Heart right ventricle (tissue), 16 donors: ENCODE data around the gene ART5. TPM values are rescaled to one million over a fixed set of nuclear protein-coding genes. Genes with fewer than 3 reads are reported as not detected.

Experiments used
- ATAC-seq, 8 donors: fragments of 200-7000 bp; cut with Tn5 transposase; one replicate each; pipeline ENCODE4 v1.9.1; 2020; ENCODE audit warnings: mild to moderate bottlenecking in 8 of 8, moderate library complexity in 8 of 8, moderate number of reproducible peaks in 1 of 8
- DNase-seq, 2 donors: peaks; one replicate each; pipeline ENCODE4 v3.0.0-alpha.2; 2020
- H3K27ac ChIP-seq, 10 donors: fragments of 200-600 bp; sonication (generic) in 2 of 10; one replicate each; pipeline versions ENCODE4 v1.5.0 to v1.8.0; 2020 to 2022; ENCODE audit warnings: mild to moderate bottlenecking in 3 of 10
- H3K27me3 ChIP-seq, 7 donors: fragments of 200-600 bp; one replicate each; pipeline ENCODE4 v1.8.0; 2021 to 2022; ENCODE audit warnings: mild to moderate bottlenecking in 2 of 7
- H3K36me3 ChIP-seq, 9 donors: fragments of 200-600 bp; sonication (generic) in 1 of 9; one replicate each; pipeline versions ENCODE4 v1.5.0 to v1.8.0; 2020 to 2022; ENCODE audit warnings: mild to moderate bottlenecking in 2 of 9
- H3K4me1 ChIP-seq, 9 donors: fragments of 200-600 bp; sonication (generic) in 1 of 9; one replicate each; pipeline versions ENCODE4 v1.5.0 to v1.8.0; 2020 to 2022; ENCODE audit warnings: mild to moderate bottlenecking in 4 of 9
- H3K4me3 ChIP-seq, 10 donors: fragments of 200-600 bp; sonication (generic) in 2 of 10; one replicate each; pipeline versions ENCODE4 v1.5.0 to v1.8.0; 2020 to 2022; ENCODE audit warnings: mild to moderate bottlenecking in 7 of 10, moderate library complexity in 2 of 10
- H3K9me3 ChIP-seq, 11 donors: fragments of 200-600 bp in 10 of 11; sonication (generic) in 2 of 11; one replicate each; pipeline versions ENCODE4 v1.5.0 to v1.8.0; 2013 to 2022; ENCODE audit warnings: mild to moderate bottlenecking in 2 of 11, control low read depth in 1 of 11, moderate library complexity in 1 of 11
- CTCF ChIP-seq, 9 donors: fragments of 200-600 bp; sonication (generic) in 2 of 9; IDR thresholded peaks; one replicate each; pipeline versions ENCODE4 v1.5.0 to v1.8.0; 2021 to 2022; ENCODE audit warnings: antibody characterized with exemption in 9 of 9, mild to moderate bottlenecking in 5 of 9, moderate library complexity in 1 of 9
- WGBS, 2 donors: extraction: QIAGEN DNeasy Blood & Tissue Kit; methylation state at CpG; one replicate each; pipeline ENCODE4 v1.1.7; 2013; ENCODE audit warnings: inconsistent platforms in 1 of 2; 5-methylcytosine and 5-hydroxymethylcytosine counted together
- intact Hi-C, 10 donors: fragments of 100-400 bp; cut with DNase I; formaldehyde crosslinking; loops; one replicate each; pipeline versions ENCODE4 v1.11.1 to v1.14.2; 2022
- polyA plus RNA-seq, 2 donors: library from polyadenylated mRNA; stranded (reverse); fragments of 200-250 nt; gene quantifications; one replicate each; pipeline ENCODE4 v1.2.3, GENCODE V29; 2013
- total RNA-seq, 10 donors: library from RNA; stranded (reverse); fragmentation: NEBNext Ultra II Directional in 3 of 10; extraction: Animal tissue kit (Norgen Biotek cat#: 25700) in 3 of 10; gene quantifications; one replicate each; pipeline versions ENCODE4 v1.2.1 to v1.2.4, GENCODE V29; 2021 to 2023
- donor health status: Arrhythmogenic right ventricular cardiomyopathy.
- donor health status: ischemic (EF 13 %, LVEDD 7.1; RV severe dilation, severe dysfunction).
- donor health status: healthy with polysubstance abuse.
- donor health status: DM: no; HTN: yes; CAD: no.
- donor health status: DM: no; HTN: no; CAD: no.
- donor health status: ischemic (EF 25% LVEDD 6.9; RV normal size, moderate dysfunction).
- donor health status: ischemic (EF 25% LVEDD 5.7; RV mildly dilated, moderate dysfunction).
- donor health status: healthy.
- donor health status: DM: yes; HTN: yes; CAD: no.
- donor health status: Ischemic cardiomyopathy.
- donor health status: ischemic (EF 35%, LVEDD 5.7; RV mildly dilated, moderate dysfunction).
- donor health status: nonischemic (EF 11% LVEDD 7.7; RV severe dilation, severe dysfunction).
- donor health status: DM: yes; HTN: yes; CAD: no.
- donor health status: PGD.
- donor health status: ischemic (EF 29% LVEDD 5.4; RV normal size, mild dysfunction).
- donor health status: nonischemic (EF 23%, LVEDD 6.1; RV moderate dilation, normal function).

Gene ART5
- total and polyA plus RNA-seq, 12 donors, result 0.42 to 6.5 (median 1.5) TPM

GRCh38 chr11:3684129-3684818 is 42.5 kb upstream of the ART5 start:
- Histone ChIP-seq H3K27ac (peak overlapping the region in 1 of 10 donors; percentile 10), H3K27me3 (no peaks in the 10 kb centered on the region), H3K4me3 (no peak overlapping the region), H3K36me3 (peaks cover 0 to 100% (median 60%) of the 10 kb centered on the region in 9 donors), H3K4me1 (peaks cover 0 to 17% (median 10%) of the 10 kb centered on the region in 9 donors), H3K9me3 (no peaks in the 10 kb centered on the region)
- 90 to 97% methylated on average over 12 of the region's 12 CpGs for WGBS, 2 donors
- no peak for ATAC-seq
- TF ChIP-seq CTCF (IDR thresholded peaks at IDR 0.05), result no peak
- intact Hi-C loops, result no loop called here
- no peak for DNase-seq

DNA sequence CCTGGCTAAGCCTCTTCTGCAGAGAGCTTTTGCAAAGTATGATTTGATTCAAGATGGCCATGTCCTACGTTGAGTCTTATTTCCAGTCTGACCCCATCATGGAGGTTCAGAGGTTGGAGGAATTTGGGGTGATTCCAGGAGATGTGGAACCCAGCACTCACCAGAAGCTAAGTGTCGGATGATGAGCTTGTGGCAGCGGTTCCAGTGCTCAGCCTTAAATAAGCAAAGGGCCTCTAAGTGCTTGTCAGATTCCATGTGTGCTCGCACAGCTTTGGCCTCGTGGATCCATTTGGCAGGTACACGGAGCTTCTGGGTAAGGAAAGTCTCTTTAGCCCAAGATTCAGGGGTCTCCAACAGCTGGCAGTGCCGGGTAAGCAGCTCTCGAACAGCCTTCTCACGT is 41.2 kb upstream of the ART5 start:
- peak in 6 of 8 donors; percentile 29 to 80 (median 60) for ATAC-seq
- Histone ChIP-seq H3K27ac (peak overlapping the region in 1 of 10 donors; percentile 38), H3K4me1 (peaks cover 0 to 17% (median 10%) of the 10 kb centered on the region in 9 donors), H3K4me3 (no peak overlapping the region), H3K27me3 (no peaks in the 10 kb centered on the region), H3K9me3 (no peaks in the 10 kb centered on the region), H3K36me3 (peaks cover 0 to 100% (median 72%) of the 10 kb centered on the region in 9 donors)
- DNase-seq, result peak in 1 of 2 donors; percentile 25
- intact Hi-C loops, result no loop called here
- no peak for TF ChIP-seq CTCF (IDR thresholded peaks at IDR 0.05)
- 60 to 67% methylated on average over 9 of the region's 9 CpGs for WGBS, 2 donors

- peaks cover 0 to 7% (median 0%) of the 10 kb centered on the region in 9 donors for H3K4me1 ChIP-seq
- intact Hi-C loops, result no loop called here
- DNase-seq, result no peak
- no peak for ATAC-seq
- no peaks in the 10 kb centered on the region for H3K9me3 ChIP-seq
- peaks cover 9 to 100% (median 83%) of the 10 kb centered on the region in 9 donors for H3K36me3 ChIP-seq
- no peak for TF ChIP-seq CTCF (IDR thresholded peaks at IDR 0.05)
- no peaks in the 10 kb centered on the region for H3K27me3 ChIP-seq
- WGBS, 2 donors, result 97 to 98% methylated on average over 3 of the region's 3 CpGs
- no peak overlapping the region for H3K4me3 ChIP-seq
- H3K27ac ChIP-seq, result no peak overlapping the region
Measured at GRCh38 chr11:3679077-3679476, 37.3 kb upstream of the ART5 start.

DNA sequence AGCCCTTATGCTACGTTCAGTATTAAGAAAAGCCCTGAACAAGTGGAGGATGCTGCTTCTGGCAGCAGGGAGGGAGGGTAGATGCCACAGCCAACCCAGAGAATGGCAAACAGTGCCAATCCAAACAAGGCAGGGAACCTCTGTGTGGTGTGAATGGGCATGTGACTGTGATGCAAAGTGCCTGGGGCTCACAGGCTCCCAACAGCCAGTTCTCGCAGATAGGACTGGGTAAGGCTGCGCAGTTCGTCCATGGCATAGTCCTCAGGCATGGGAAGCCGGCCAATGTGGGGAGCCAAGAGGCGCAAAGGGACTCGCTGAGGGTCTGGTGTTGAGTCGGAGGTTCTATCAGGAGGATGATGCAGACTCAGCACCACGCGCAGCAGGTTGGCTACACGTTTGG is 34.2 kb upstream of the ART5 start:
- Histone ChIP-seq H3K36me3 (peaks cover 0 to 100% (median 76%) of the 10 kb centered on the region in 9 donors), H3K4me1 (no peaks in the 10 kb centered on the region), H3K9me3 (no peaks in the 10 kb centered on the region), H3K27ac (no peak overlapping the region), H3K4me3 (no peak overlapping the region), H3K27me3 (no peaks in the 10 kb centered on the region)
- WGBS, 2 donors, result 97 to 98% methylated on average over 11 of the region's 11 CpGs
- no peak for TF ChIP-seq CTCF (IDR thresholded peaks at IDR 0.05)
- intact Hi-C loops, result no loop called here
- ATAC-seq (no peak), DNase-seq (no peak)
